Small intestine (tissue), 16 donors: ENCODE measurements around the gene PHTF2. TPM values are rescaled to one million over a fixed set of nuclear protein-coding genes. Genes with fewer than 3 reads are reported as not detected.

Source experiments
- DNase-seq, 2 donors: peaks; one replicate each; pipeline versions ENCODE4 v3.0.0 to v3.0.0-alpha.2; 2013
- FAIRE-seq: peaks from 2 replicates; lab custom pipeline; 2012; peaks lifted over from hg19 to GRCh38; lab: Jason Lieb, UNC
- H3K27ac ChIP-seq, 3 donors: one replicate each; pipeline ENCODE4 v1.5.1; 2013; ENCODE audit warnings: low read length in 2 of 3, mild to moderate bottlenecking in 2 of 3, control low read depth in 1 of 3, inconsistent platforms in 1 of 3, low read depth in 1 of 3, moderate library complexity in 1 of 3
- H3K27me3 ChIP-seq, 3 donors: one replicate each; pipeline ENCODE4 v1.6.1; 2013; ENCODE audit warnings: low read length in 3 of 3, inconsistent platforms in 1 of 3; ENCODE audit not compliant: control insufficient read depth in 3 of 3, insufficient read depth in 3 of 3
- H3K36me3 ChIP-seq, 3 donors: one replicate each; pipeline ENCODE4 v1.6.1; 2013; ENCODE audit warnings: low read length in 3 of 3, inconsistent platforms in 1 of 3, low read depth in 1 of 3, mild to moderate bottlenecking in 1 of 3, moderate library complexity in 1 of 3; ENCODE audit not compliant: control insufficient read depth in 3 of 3, insufficient read depth in 2 of 3
- H3K4me1 ChIP-seq, 3 donors: one replicate each; pipeline ENCODE4 v1.6.1; 2013; ENCODE audit warnings: low read length in 2 of 3, inconsistent platforms in 1 of 3, low read depth in 1 of 3, mild to moderate bottlenecking in 1 of 3, moderate library complexity in 1 of 3; ENCODE audit not compliant: control insufficient read depth in 3 of 3, insufficient read depth in 2 of 3
- H3K4me3 ChIP-seq, 3 donors: one replicate each; pipeline ENCODE4 v1.5.1; 2013; ENCODE audit warnings: low read length in 3 of 3, control low read depth in 1 of 3, inconsistent platforms in 1 of 3, low read depth in 1 of 3, mild to moderate bottlenecking in 1 of 3, moderate library complexity in 1 of 3
- H3K9me3 ChIP-seq, 2 donors: one replicate each; pipeline ENCODE4 v1.6.1; 2013; ENCODE audit warnings: low read depth in 1 of 2, low read length in 1 of 2; ENCODE audit not compliant: control insufficient read depth in 2 of 2, insufficient read depth in 1 of 2
- WGBS, 3 donors: extraction: QIAGEN DNeasy Blood & Tissue Kit; methylation state at CpG; one replicate each; pipeline ENCODE4 v1.1.7; 2013; 5-methylcytosine and 5-hydroxymethylcytosine counted together
- long read RNA-seq, 10 donors: transcript quantifications; one replicate each; lab custom pipeline, GENCODE V29; 2026
- polyA plus RNA-seq, 4 donors: library from polyadenylated mRNA; stranded (reverse) in 3 of 4; unstranded in 1 of 4; fragments of 200-250 nt in 3 of 4; fragments of 120-200 nt in 1 of 4; gene quantifications; one replicate each; pipeline versions ENCODE4 v1.2.1 to v1.2.3, GENCODE V29; 2013
- donor health status: healthy with polysubstance abuse.
- donor health status: control.
- donor health status: control.
- donor health status: Bipolar disorder and iron deficiency.
- donor health status: healthy.

The PHTF2 gene
- polyA plus RNA-seq = 10 to 100 TPM in 1 of 4 donors, 1 to 10 TPM in 3; 1.8 to 10.1 (median 2.7) TPM
- long read RNA-seq, donor 1, full-length matches to known transcripts = 1 of 1 reads
- long read RNA-seq, donor 1, partial matches to known transcripts = 0 of 1 reads
- long read RNA-seq, donor 1, other reads (novel, unspliced or antisense) = 0 of 1 reads
- long read RNA-seq, donor 2 = 0 reads
- long read RNA-seq, donor 3 = 0 reads
- long read RNA-seq, donor 4 = 0 reads
- long read RNA-seq, donor 5 = 0 reads
- long read RNA-seq, donor 6, partial matches to known transcripts = 0 of 1 reads
- long read RNA-seq, donor 6, other reads (novel, unspliced or antisense) = 0 of 1 reads
- long read RNA-seq, donor 7, full-length matches to known transcripts = 4 of 4 reads
- long read RNA-seq, donor 7, partial matches to known transcripts = 0 of 4 reads
- long read RNA-seq, donor 7, other reads (novel, unspliced or antisense) = 0 of 4 reads
- long read RNA-seq, donor 8, full-length matches to known transcripts = 1 of 1 reads
- long read RNA-seq, donor 8, partial matches to known transcripts = 0 of 1 reads
- long read RNA-seq, donor 8, other reads (novel, unspliced or antisense) = 0 of 1 reads
- long read RNA-seq, donor 9 = 0 reads
- long read RNA-seq, donor 10, full-length matches to known transcripts = 3 of 3 reads
- long read RNA-seq, donor 10, partial matches to known transcripts = 0 of 3 reads
- long read RNA-seq, donor 10, other reads (novel, unspliced or antisense) = 0 of 3 reads

- Histone ChIP-seq H3K27ac (peak within 1 kb of the TSS; percentile 63 to 91 (median 87)), H3K4me3 (peak within 1 kb of the TSS; percentile 80 to 98 (median 91)), H3K27me3 (no peaks in the 10 kb centered on the region), H3K4me1 (peaks cover 9 to 19% (median 13%) of the 10 kb centered on the region in 3 donors), H3K9me3 (no peaks in the 10 kb centered on the region), H3K36me3 (peaks cover 0 to 7% (median 0%) of the 10 kb centered on the region in 3 donors)
- WGBS, 3 donors = 0 to 1% (median 0%) methylated on average over 55 to 61 of the region's 61 CpGs
- DNase-seq (peak; percentile 99 to 100), FAIRE-seq (peak; percentile 75)
Measured at GRCh38 chr7:77798394-77799077, at the start of gene PHTF2, which contains the start of gene TMEM60. PHTF2 (plus strand) TSS chr7:77798773. TMEM60 (minus strand) TSS chr7:77798434; CDS start chr7:77794373, 4,061 bp downstream.

GRCh38 chr7:77752016-77752415, 46.6 kb upstream of the PHTF2 start:
- 54 to 72% (median 65%) methylated on average over 2 of the region's 2 CpGs for WGBS, 3 donors
- Histone ChIP-seq H3K4me3 (no peak overlapping the region), H3K36me3 (peaks cover 0 to 23% (median 5%) of the 10 kb centered on the region in 3 donors), H3K27ac (no peak overlapping the region), H3K4me1 (no peaks in the 10 kb centered on the region), H3K9me3 (no peaks in the 10 kb centered on the region), H3K27me3 (no peaks in the 10 kb centered on the region)
- no peak for DNase-seq
- no peak for FAIRE-seq

GRCh38 chr7:77753173-77753572, 45.4 kb upstream of the PHTF2 start:
- Histone ChIP-seq H3K4me3 (no peak overlapping the region), H3K27me3 (no peaks in the 10 kb centered on the region), H3K4me1 (no peaks in the 10 kb centered on the region), H3K36me3 (peaks cover 0 to 19% (median 5%) of the 10 kb centered on the region in 3 donors), H3K9me3 (no peaks in the 10 kb centered on the region), H3K27ac (no peak overlapping the region)
- DNase-seq (no peak), FAIRE-seq (no peak)
- 55 to 58% (median 58%) methylated on average over 1 of the region's 1 CpG for WGBS, 3 donors

- Histone ChIP-seq H3K27ac (no peak overlapping the region), H3K4me1 (no peaks in the 10 kb centered on the region), H3K9me3 (no peaks in the 10 kb centered on the region), H3K27me3 (no peaks in the 10 kb centered on the region), H3K4me3 (no peak overlapping the region), H3K36me3 (peaks cover 0 to 9% (median 0%) of the 10 kb centered on the region in 3 donors)
- no peak for FAIRE-seq
- DNase-seq = no peak
- WGBS, 3 donors = 19 to 38% (median 32%) methylated on average over 1 of the region's 1 CpG
Measured at GRCh38 chr7:77757589-77757988, 41.0 kb upstream of the PHTF2 start.

- H3K9me3 ChIP-seq = no peaks in the 10 kb centered on the region
- no peak overlapping the region for H3K4me3 ChIP-seq
- WGBS, 3 donors = 0 to 4% (median 2%) methylated on average over 3 of the region's 3 CpGs
- H3K36me3 ChIP-seq = peaks cover 0 to 9% (median 0%) of the 10 kb centered on the region in 3 donors
- H3K27ac ChIP-seq = no peak overlapping the region
- DNase-seq (peak; percentile 67 to 75), FAIRE-seq (no peak)
- no peaks in the 10 kb centered on the region for H3K4me1 ChIP-seq
- no peaks in the 10 kb centered on the region for H3K27me3 ChIP-seq
Measured at GRCh38 chr7:77759294-77759889, 39.2 kb upstream of the PHTF2 start.

GRCh38 chr7:77760809-77761453, 37.6 kb upstream of the PHTF2 start:
- H3K4me1 ChIP-seq = peaks cover 0 to 4% (median 3%) of the 10 kb centered on the region in 3 donors
- WGBS, 3 donors = 86 to 87% (median 86%) methylated on average over 10 of the region's 10 CpGs
- no peak for DNase-seq
- peaks cover 0 to 3% (median 0%) of the 10 kb centered on the region in 3 donors for H3K36me3 ChIP-seq
- H3K27me3 ChIP-seq = no peaks in the 10 kb centered on the region
- no peaks in the 10 kb centered on the region for H3K9me3 ChIP-seq
- no peak for FAIRE-seq
- no peak overlapping the region for H3K27ac ChIP-seq
- no peak overlapping the region for H3K4me3 ChIP-seq

- FAIRE-seq = no peak
- H3K4me1 ChIP-seq = peaks cover 0 to 11% (median 6%) of the 10 kb centered on the region in 3 donors
- 65 to 68% (median 66%) methylated on average over 3 of the region's 3 CpGs for WGBS, 3 donors
- DNase-seq = no peak
- H3K9me3 ChIP-seq = no peaks in the 10 kb centered on the region
- H3K27ac ChIP-seq = peak overlapping the region in 1 of 3 donors; percentile 49
- no peaks in the 10 kb centered on the region for H3K27me3 ChIP-seq
- H3K36me3 ChIP-seq = peaks cover 0 to 13% (median 0%) of the 10 kb centered on the region in 3 donors
- no peak overlapping the region for H3K4me3 ChIP-seq
Measured at GRCh38 chr7:77765481-77765880, 33.1 kb upstream of the PHTF2 start.
